H1 (cell line): ENCODE measurements around the gene PSMC2. TPM values are rescaled to one million over a fixed set of nuclear protein-coding genes. Genes with fewer than 3 reads are reported as not detected.

Experiments used
- CTCF ChIA-PET: fragments of 300-600 bp; sonication (Branson Sonifier 250); formaldehyde crosslinking; loops from one replicate; lab custom pipeline; 2021; ENCODE audit not compliant: partially characterized antibody; lab: Charles Lee
- POLR2A ChIA-PET: fragments of 300-600 bp; sonication (Branson Sonifier 250); formaldehyde crosslinking; loops from one replicate; lab custom pipeline; 2021; ENCODE audit warnings: inconsistent platforms; ENCODE audit not compliant: partially characterized antibody; lab: Charles Lee
- DNase-seq, 2 experiments: peaks; one replicate each; pipeline versions ENCODE4 v3.0.0 to v3.0.0-alpha.2; 2010 to 2022; ENCODE audit warnings: low spot score in 2 of 2, low read depth in 1 of 2, mixed read lengths in 1 of 2
- FAIRE-seq: peaks from 2 replicates; lab custom pipeline; 2011; peaks lifted over from hg19 to GRCh38; lab: Jason Lieb, UNC
- H2AFZ ChIP-seq: 2 replicates; pipeline ENCODE4 v1.8.1; 2012; ENCODE audit warnings: low read length, inconsistent platforms
- H2AK5ac ChIP-seq: 2 replicates; pipeline ENCODE4 v1.6.1; 2013; ENCODE audit warnings: low read depth, low read length
- H2BK120ac ChIP-seq: replicated peaks from 2 replicates; pipeline ENCODE3; 2013; ENCODE audit warnings: low read depth, low read length, inconsistent platforms
- H2BK12ac ChIP-seq: 2 replicates; pipeline ENCODE4 v1.6.1; 2013; ENCODE audit warnings: low read depth, low read length
- H2BK15ac ChIP-seq: 2 replicates; pipeline ENCODE4 v1.6.1; 2013; ENCODE audit warnings: low read length
- H2BK20ac ChIP-seq: 2 replicates; pipeline ENCODE4 v1.6.1; 2013; ENCODE audit warnings: low read length
- H2BK5ac ChIP-seq: 2 replicates; pipeline ENCODE4 v1.6.1; 2013; ENCODE audit warnings: low read depth, low read length
- H3K14ac ChIP-seq: 2 replicates; pipeline ENCODE4 v1.6.1; 2013; ENCODE audit warnings: inconsistent platforms; ENCODE audit not compliant: insufficient read length
- H3K18ac ChIP-seq: 2 replicates; pipeline ENCODE4 v1.6.1; 2013; ENCODE audit warnings: low read length; ENCODE audit errors: extremely low read depth
- H3K23ac ChIP-seq: 2 replicates; pipeline ENCODE4 v1.6.1; 2013; ENCODE audit warnings: inconsistent platforms; ENCODE audit not compliant: insufficient read length
- H3K23me2 ChIP-seq: 2 replicates; pipeline ENCODE4 v1.6.1; 2013; ENCODE audit warnings: low read depth, low read length
- H3K27ac ChIP-seq: 2 replicates; pipeline ENCODE4 v1.6.1; 2011; ENCODE audit warnings: low read depth, low read length, inconsistent platforms
- H3K27me3 ChIP-seq, 4 experiments: replicated peaks in 1 of 4; 1 replicate in 1 of 4; 2 replicates in 3 of 4; pipeline versions ENCODE4 v1.6.1 to v1.8.1; 2011 to 2013; ENCODE audit warnings: low read length in 3 of 4, mild to moderate bottlenecking in 3 of 4, inconsistent platforms in 2 of 4, mixed read lengths in 2 of 4, moderate library complexity in 1 of 4; ENCODE audit not compliant: control insufficient read depth in 3 of 4, insufficient read depth in 3 of 4; ENCODE audit errors: extremely low read depth in 1 of 4
- H3K36me3 ChIP-seq, 4 experiments: 2 replicates each; pipeline versions ENCODE4 v1.6.1 to v1.8.1; 2011 to 2013; ENCODE audit warnings: mild to moderate bottlenecking in 4 of 4, low read length in 3 of 4, moderate library complexity in 2 of 4, control low read depth in 1 of 4, inconsistent platforms in 1 of 4; ENCODE audit not compliant: insufficient read depth in 4 of 4, control insufficient read depth in 2 of 4
- H3K4ac ChIP-seq: replicated peaks from 2 replicates; pipeline ENCODE3; 2013; ENCODE audit warnings: low read length, low read depth, mixed read lengths, inconsistent platforms; ENCODE audit not compliant: insufficient read length
- H3K4me1 ChIP-seq, 4 experiments: replicated peaks in 1 of 4; 1 replicate in 1 of 4; 2 replicates in 3 of 4; pipeline versions ENCODE4 v1.6.1 to v1.8.1; 2011 to 2013; ENCODE audit warnings: low read length in 3 of 4, inconsistent platforms in 2 of 4, mixed read lengths in 1 of 4; ENCODE audit not compliant: insufficient read depth in 4 of 4, control insufficient read depth in 3 of 4
- H3K4me2 ChIP-seq, 2 experiments: 2 replicates each; pipeline versions ENCODE4 v1.6.1 to v1.8.1; 2011 to 2013; ENCODE audit warnings: low read depth in 2 of 2, low read length in 2 of 2, control low read depth in 1 of 2, inconsistent platforms in 1 of 2, mild to moderate bottlenecking in 1 of 2; ENCODE audit not compliant: insufficient read depth in 1 of 2
- H3K4me3 ChIP-seq, 4 experiments: fragments of 200-600, 300-600 bp in 1 of 4; sonication (generic), shearing (Covaris generic), sonication (Bioruptor Twin) in 1 of 4; 2 replicates each; pipeline versions ENCODE4 v1.5.1 to v1.8.1; 2011 to 2016; ENCODE audit warnings: low read length in 4 of 4, low read depth in 3 of 4, control low read depth in 2 of 4, inconsistent platforms in 2 of 4, mild to moderate bottlenecking in 2 of 4, mixed read lengths in 1 of 4, moderate library complexity in 1 of 4; ENCODE audit not compliant: insufficient read depth in 2 of 4; ENCODE audit errors: extremely low read depth in 1 of 4
- H3K56ac ChIP-seq: replicated peaks from 2 replicates; pipeline ENCODE3; 2013; ENCODE audit warnings: low read depth, mild to moderate bottlenecking, mixed read lengths, low read length, inconsistent platforms; ENCODE audit not compliant: insufficient read length
- H3K79me1 ChIP-seq: 2 replicates; pipeline ENCODE4 v1.6.1; 2013; ENCODE audit warnings: low read depth, low read length, control low read depth
- H3K79me2 ChIP-seq, 2 experiments: 2 replicates each; pipeline versions ENCODE4 v1.6.1 to v1.8.1; 2012 to 2013; ENCODE audit warnings: low read length in 2 of 2, mild to moderate bottlenecking in 2 of 2, inconsistent platforms in 1 of 2; ENCODE audit not compliant: insufficient read depth in 2 of 2, control insufficient read depth in 1 of 2
- H3K9ac ChIP-seq, 4 experiments: replicated peaks in 1 of 4; 1 replicate in 1 of 4; 2 replicates in 3 of 4; pipeline versions ENCODE4 v1.6.1 to v1.8.1; 2011 to 2013; ENCODE audit warnings: low read depth in 3 of 4, low read length in 3 of 4, control low read depth in 2 of 4, mild to moderate bottlenecking in 2 of 4, moderate library complexity in 2 of 4, inconsistent platforms in 1 of 4; ENCODE audit errors: extremely low read depth in 1 of 4
- H3K9me3 ChIP-seq, 2 experiments: 2 replicates each; pipeline versions ENCODE4 v1.6.1 to v1.8.1; 2012 to 2013; ENCODE audit warnings: mild to moderate bottlenecking in 2 of 2, moderate library complexity in 2 of 2, control low read depth in 1 of 2, inconsistent platforms in 1 of 2, low read depth in 1 of 2, low read length in 1 of 2, mixed read lengths in 1 of 2; ENCODE audit not compliant: insufficient read depth in 2 of 2
- H4K20me1 ChIP-seq, 2 experiments: replicated peaks in 1 of 2; 2 replicates each; pipeline versions ENCODE3 to v1.8.1; 2011 to 2013; ENCODE audit warnings: inconsistent platforms in 2 of 2, low read length in 2 of 2, mild to moderate bottlenecking in 1 of 2; ENCODE audit not compliant: insufficient read depth in 2 of 2, control insufficient read depth in 1 of 2
- H4K5ac ChIP-seq: 2 replicates; pipeline ENCODE4 v1.6.1; 2013; ENCODE audit warnings: low read length, low read depth, mixed read lengths, inconsistent platforms; ENCODE audit not compliant: insufficient read length
- H4K8ac ChIP-seq: 2 replicates; pipeline ENCODE4 v1.8.0; 2013; ENCODE audit warnings: mild to moderate bottlenecking, moderate library complexity, low read length, inconsistent platforms; ENCODE audit not compliant: insufficient read depth; ENCODE audit errors: extremely low read depth
- H4K91ac ChIP-seq: replicated peaks from 2 replicates; pipeline ENCODE3; 2013; ENCODE audit warnings: low read length, mixed read lengths, inconsistent platforms; ENCODE audit not compliant: insufficient read length
- EGR1 ChIP-seq: IDR thresholded peaks from 2 replicates; pipeline ENCODE4 v1.6.1; 2011; ENCODE audit warnings: low read depth, low read length, borderline replicate concordance
- HDAC2 ChIP-seq, 2 experiments: fragments of 300-600 bp in 1 of 2; sonication (generic) in 1 of 2; IDR thresholded peaks; 2 replicates each; pipeline ENCODE4 v1.6.1; 2011 to 2012; ENCODE audit warnings: low read depth in 2 of 2, low read length in 2 of 2, mild to moderate bottlenecking in 2 of 2, moderate library complexity in 2 of 2, borderline replicate concordance in 1 of 2, inconsistent platforms in 1 of 2
- KDM1A ChIP-seq: fragments of 200-600, 300-600 bp; sonication (generic); IDR thresholded peaks from 2 replicates; pipeline ENCODE4 v1.7.1; 2016; ENCODE audit warnings: mild to moderate bottlenecking, low read length, borderline replicate concordance
- KDM5A ChIP-seq: fragments of 200-600 bp; IDR thresholded peaks from 2 replicates; pipeline ENCODE4 v1.7.1; 2012; ENCODE audit warnings: mild to moderate bottlenecking, low read length, inconsistent platforms, mixed read lengths
- RBBP5 ChIP-seq: IDR thresholded peaks from 2 replicates; pipeline ENCODE4 v1.7.1; 2012; ENCODE audit warnings: low read depth, mild to moderate bottlenecking, inconsistent platforms, low read length, moderate library complexity, borderline replicate concordance
- SIN3A ChIP-seq, 2 experiments: IDR thresholded peaks in 1 of 2; conservative IDR thresholded peaks in 1 of 2; 2 replicates each; pipeline ENCODE4 v1.6.1; 2011 to 2012; ENCODE audit warnings: low read length in 2 of 2, improper control_type of control experiment in 1 of 2, low read depth in 1 of 2, mild to moderate bottlenecking in 1 of 2
- WGBS, 2 experiments: shearing (Covaris generic) in 1 of 2; methylation state at CpG; one replicate each; pipeline versions ENCODE4 v1.1.6 to v1.1.7; 2013 to 2015; ENCODE audit warnings: low lambda C conversion rate in 2 of 2, mixed read lengths in 2 of 2, inconsistent platforms in 1 of 2, low coverage in 1 of 2, missing lambda C conversion rate in 1 of 2; ENCODE audit not compliant: insufficient replicate concordance in 2 of 2, insufficient coverage in 1 of 2, insufficient read length in 1 of 2; ENCODE audit errors: extremely low coverage in 1 of 2, missing lambda C conversion rate in 1 of 2; 5-methylcytosine and 5-hydroxymethylcytosine counted together
- polyA plus RNA-seq, 7 experiments: library from polyadenylated mRNA; depleted of rRNA in 3 of 7; stranded (reverse) in 5 of 7; unstranded in 2 of 7; fragments of >200 nt in 5 of 7; fragments of 200-250 nt in 2 of 7; gene quantifications; 1 replicate in 5 of 7; 2 replicates in 1 of 7; 4 replicates in 1 of 7; pipeline versions ENCODE4 v1.2.1 to v1.2.3, GENCODE V29; 2011 to 2013; ENCODE audit warnings: missing spikeins in 2 of 7, mixed read lengths in 2 of 7
- total RNA-seq: library from RNA; stranded (reverse); fragmentation: NEBNext Ultra II Directional; extraction: Animal tissue kit (Norgen Biotek cat#: 25700); gene quantifications from 2 replicates; pipeline ENCODE4 v1.2.1, GENCODE V29; 2021

Gene PSMC2
- total and polyA plus RNA-seq, 2 of the 8 experiments (the other 6 are each of a cell fraction or from before 2014, with no cell fraction given), result 80.9 to 141 TPM

- Histone ChIP-seq H3K79me2 (peaks cover 0 to 26% of the 10 kb centered on the region in 2 experiments; a peak in 3 of 4 replicates), H3K18ac (no peak overlapping the region), H3K9me3 (no peaks in the 10 kb centered on the region), H4K91ac (no peak overlapping the region), H3K9ac (peak overlapping the region; percentile 76 to 99 (median 92)), H3K56ac (no peak overlapping the region), H3K23ac (no peak overlapping the region), H3K27ac (peak overlapping the region; percentile 94), H2BK5ac (0 out of 2 replicates have a peak overlapping the region, but pooled peaks have one; percentile 62), H3K36me3 (peaks cover 0 to 43% (median 27%) of the 10 kb centered on the region in 4 experiments; a peak in 6 of 8 replicates), H3K4me2 (peak overlapping the region; percentile 0 to 75), H3K27me3 (no peaks in the 10 kb centered on the region), H3K14ac (no peak overlapping the region), H4K5ac (no peak overlapping the region), H3K4me3 (peak overlapping the region; percentile 58 to 92 (median 84)), H3K4ac (no peak overlapping the region), H2BK12ac (no peak overlapping the region), H4K20me1 (peaks cover 0 to 2% of the 10 kb centered on the region in 2 experiments), H2AFZ (no peak overlapping the region), H3K4me1 (peaks cover 0 to 5% (median 0%) of the 10 kb centered on the region in 4 experiments; a peak in 1 of 7 replicates), H3K79me1 (no peaks in the 10 kb centered on the region; the same call in 1 of the 2 replicates), H4K8ac (peak overlapping the region; percentile 99; the same call in 1 of the 2 replicates), H2BK15ac (no peak overlapping the region), H2AK5ac (no peak overlapping the region), H3K23me2 (no peaks in the 10 kb centered on the region), H2BK20ac (no peak overlapping the region), H2BK120ac (no peak overlapping the region)
- WGBS, 2 experiments, result 3% methylated on average over 7 of the region's 7 CpGs; no CpG with 5 or more reads in 1 of the 2 experiments
- ChIA-PET CTCF (interaction anchor here (0.7 to 1.4 kb wide), 4 partner anchors 9 to 24 kb away, joined by 3 to 5 read pairs (median 4); no protein-coding TSS in a partner anchor), POLR2A (interaction anchor here (0.7 to 1.9 kb wide), 4 partner anchors 10 to 29 kb away, joined by 3 to 6 read pairs (median 3); no protein-coding TSS in a partner anchor)
- DNase-seq (no peak), FAIRE-seq (no peak)
- TF ChIP-seq RBBP5, result no peak
- TF ChIP-seq KDM1A, result no peak
- no peak for TF ChIP-seq KDM5A
- no peak for TF ChIP-seq SIN3A (conservative IDR thresholded peaks at IDR 0.05 in 1 of 2, IDR thresholded peaks at IDR 0.05 in 1 of 2; ENCODE audit: low read depth in 1 of 2, low read length in 2 of 2)
- TF ChIP-seq EGR1, result no peak
- TF ChIP-seq HDAC2 (IDR thresholded peaks at IDR 0.05; ENCODE audit: borderline replicate concordance in 1 of 2, low read depth in 2 of 2, low read length in 2 of 2), result no peak
These were observed 49.6 kb upstream of the PSMC2 start for GRCh38 chr7:103297837-103298179.
